K562 (cell line): Measurements from ENCODE around the gene EML1. TPM values are rescaled to one million over a fixed set of nuclear protein-coding genes. Genes with fewer than 3 reads are reported as not detected.

Experiments used
- ATAC-seq: fragments of 200-7000 bp; cut with Tn5 transposase; 3 replicates; pipeline ENCODE4 v1.9.1; 2020; ENCODE audit warnings: moderate library complexity
- BruUV-seq: library from RNA; stranded (reverse); fragments of 400-500 nt; replicated peaks from 2 replicates; lab custom pipeline; 2021; lab: Mats Ljungman, UMichigan
- CTCF ChIA-PET: fragments of 300-600 bp; formaldehyde crosslinking; extraction: SDS; loops from one replicate; lab custom pipeline; 2021; ENCODE audit warnings: low intra/inter-chr PET ratio; lab: Yijun Ruan, JAX
- POLR2A ChIA-PET: fragments of 300-600, 350-650 bp; sonication (Branson Sonifier 250); formaldehyde crosslinking; extraction: SDS; loops from one replicate; lab custom pipeline; 2021; ENCODE audit warnings: antibody characterized with exemption, inconsistent platforms; lab: Yijun Ruan, JAX
- DNase-seq, 4 experiments: peaks; one replicate each; pipeline versions ENCODE4 v3.0.0 to v3.0.0-alpha.2; 2011 to 2018; ENCODE audit warnings: low spot score in 3 of 4, mixed read lengths in 3 of 4; ENCODE audit errors: extremely low read depth in 1 of 4
- FAIRE-seq: peaks from 2 replicates; lab custom pipeline; 2011; peaks lifted over from hg19 to GRCh38; lab: Jason Lieb, UNC
- H2AFZ ChIP-seq: 2 replicates; pipeline ENCODE4 v1.6.0; 2011; ENCODE audit warnings: low read depth, low read length, control low read depth, inconsistent platforms
- H3K27ac ChIP-seq: fragments of 200-600 bp; 3 replicates; pipeline ENCODE4 v1.8.0; 2011; ENCODE audit warnings: low read depth, mild to moderate bottlenecking, control low read depth, inconsistent platforms, low read length, moderate library complexity, mixed read lengths; ENCODE audit errors: extremely low read depth
- H3K27me3 ChIP-seq, 2 experiments: fragments of 300-600 bp in 1 of 2; 2 replicates in 1 of 2; 3 replicates in 1 of 2; pipeline versions ENCODE4 v1.6.0 to v1.8.0; 2011; ENCODE audit warnings: inconsistent platforms in 2 of 2, low read length in 2 of 2, mild to moderate bottlenecking in 1 of 2, mixed read lengths in 1 of 2, moderate library complexity in 1 of 2; ENCODE audit not compliant: control insufficient read depth in 2 of 2, insufficient read depth in 2 of 2
- H3K36me3 ChIP-seq: fragments of 300-600 bp; 3 replicates; pipeline ENCODE4 v1.8.0; 2011; ENCODE audit warnings: mild to moderate bottlenecking, low read length, inconsistent platforms; ENCODE audit not compliant: control insufficient read depth, insufficient read depth
- H3K4me1 ChIP-seq, 2 experiments: fragments of 200-600 bp in 1 of 2; replicated peaks in 1 of 2; 2 replicates in 1 of 2; 3 replicates in 1 of 2; pipeline versions ENCODE4 v1.5.1 to v1.8.0; 2011; ENCODE audit warnings: inconsistent platforms in 2 of 2, low read length in 2 of 2, mild to moderate bottlenecking in 1 of 2, mixed read lengths in 1 of 2, moderate library complexity in 1 of 2; ENCODE audit not compliant: control insufficient read depth in 2 of 2, insufficient read depth in 2 of 2
- H3K4me2 ChIP-seq: 2 replicates; pipeline ENCODE4 v1.6.1; 2011; ENCODE audit warnings: low read length, control low read depth, inconsistent platforms, mixed read lengths; ENCODE audit not compliant: insufficient read depth
- H3K4me3 ChIP-seq: fragments of 200-600 bp; sonication (generic), shearing (Covaris generic); 2 replicates; pipeline ENCODE4 v1.5.1; 2016; ENCODE audit warnings: control low read depth, inconsistent platforms
- H3K79me2 ChIP-seq: fragments of 200-600 bp; 3 replicates; pipeline ENCODE4 v1.8.0; 2011; ENCODE audit warnings: low read length, inconsistent platforms; ENCODE audit not compliant: control insufficient read depth, insufficient read depth
- H3K9ac ChIP-seq, 2 experiments: 2 replicates each; pipeline versions ENCODE4 v1.6.0 to v1.6.1; 2011; ENCODE audit warnings: low read depth in 2 of 2, low read length in 2 of 2, control low read depth in 1 of 2, inconsistent platforms in 1 of 2, mild to moderate bottlenecking in 1 of 2, mixed read lengths in 1 of 2; ENCODE audit not compliant: insufficient read depth in 1 of 2
- H3K9me1 ChIP-seq: one replicate; pipeline ENCODE4 v1.6.0; 2011; ENCODE audit warnings: inconsistent platforms, mild to moderate bottlenecking, low read length, moderate library complexity; ENCODE audit not compliant: control insufficient read depth, insufficient read depth
- H3K9me3 ChIP-seq: replicated peaks from 2 replicates; pipeline ENCODE4 v1.5.1; 2011; ENCODE audit warnings: low read depth, low read length, inconsistent platforms; ENCODE audit not compliant: control insufficient read depth, insufficient read depth
- H4K20me1 ChIP-seq: replicated peaks from 2 replicates; pipeline ENCODE4 v1.6.1; 2011; ENCODE audit warnings: low read length, inconsistent platforms, mixed read lengths; ENCODE audit not compliant: control insufficient read depth, insufficient read depth
- BRD9 ChIP-seq: fragments of 450-650 bp; IDR thresholded peaks from 2 replicates; pipeline ENCODE4 v1.6.1; 2018; ENCODE audit warnings: low read depth; ENCODE audit not compliant: partially characterized antibody
- FOXP1 ChIP-seq: sonication (generic); formaldehyde crosslinking; IDR thresholded peaks from 2 replicates; pipeline ENCODE4 v1.8.0; 2022; ENCODE audit warnings: mild to moderate bottlenecking, missing genetic modification reagents
- JUND ChIP-seq, 2 experiments: IDR thresholded peaks; 2 replicates in 1 of 2; 3 replicates in 1 of 2; pipeline ENCODE4 v1.6.1; 2011; ENCODE audit warnings: borderline replicate concordance in 2 of 2, low read depth in 2 of 2, low read length in 2 of 2, improper control_type of control experiment in 1 of 2, missing biosample characterization in 1 of 2, missing genetic modification characterization in 1 of 2, missing genetic modification reagents in 1 of 2
- PHB2 ChIP-seq: fragments of 450-650 bp; IDR thresholded peaks from 2 replicates; pipeline ENCODE4 v1.6.1; 2017; ENCODE audit warnings: low read depth
- POLR2AphosphoS2 ChIP-seq: IDR thresholded peaks from 2 replicates; pipeline ENCODE4 v1.6.1; 2012; ENCODE audit warnings: low read length, improper control_type of control experiment
- SRF ChIP-seq, 2 experiments: fragments of 250-450, 450-650 bp in 1 of 2; sonication (Bioruptor Pico) in 1 of 2; sonication (generic) in 1 of 2; formaldehyde crosslinking; IDR thresholded peaks; 2 replicates each; pipeline versions ENCODE4 v1.5.0 to v1.5.1; 2020 to 2022; ENCODE audit warnings: mild to moderate bottlenecking in 1 of 2, missing genetic modification reagents in 1 of 2
- SRSF7 ChIP-seq: fragments of 200-400 bp; formaldehyde crosslinking; optimal IDR thresholded peaks from 2 replicates; pipeline ENCODE3; 2017; ENCODE audit warnings: mild to moderate bottlenecking, low read depth, low read length
- TAF15 ChIP-seq: fragments of 200-400 bp; formaldehyde crosslinking; IDR thresholded peaks from 2 replicates; pipeline ENCODE4 v1.6.1; 2017; ENCODE audit warnings: mild to moderate bottlenecking, low read depth, low read length, moderate library complexity
- TCFL5 ChIP-seq: fragments of 250-450 bp; sonication (Bioruptor Pico); conservative IDR thresholded peaks from 2 replicates; pipeline ENCODE4 v1.6.1; 2021; ENCODE audit warnings: mild to moderate bottlenecking, moderate library complexity, matching md5 sums
- ZEB2 ChIP-seq: fragments of 450-650 bp; IDR thresholded peaks from 2 replicates; pipeline ENCODE4 v1.6.1; 2016
- ZNF212 ChIP-seq: fragments of 450-650 bp; formaldehyde crosslinking; IDR thresholded peaks from 2 replicates; pipeline ENCODE4 v1.4.0; 2020; ENCODE audit warnings: mild to moderate bottlenecking
- ZNF644 ChIP-seq: fragments of 200-800 bp; sonication (Bioruptor generic); IDR thresholded peaks from 2 replicates; pipeline ENCODE4 v1.6.1; 2016; ENCODE audit warnings: low read depth, missing genetic modification characterization, missing compliant biosample characterization
- WGBS: fragments of 100-300 bp; shearing (Covaris generic); methylation state at CpG from one replicate; pipeline ENCODE4 v1.1.6; 2016; ENCODE audit warnings: low coverage, mixed read lengths; ENCODE audit not compliant: insufficient coverage; ENCODE audit errors: missing lambda C conversion rate; 5-methylcytosine and 5-hydroxymethylcytosine counted together
- in situ Hi-C: fragments of 300-500 bp; cut with MboI; formaldehyde crosslinking; loops from 4 replicates; pipeline ENCODE4 v1.15.0; 2018; ENCODE audit warnings: inconsistent platforms, mixed read lengths
- intact Hi-C: fragments of 100-400 bp; cut with micrococcal nuclease; formaldehyde crosslinking; loops from 2 replicates; pipeline ENCODE4 v1.14.2; 2022
- polyA plus RNA-seq, 8 experiments: library from polyadenylated mRNA; depleted of rRNA in 4 of 8; stranded (reverse) in 5 of 8; unstranded in 3 of 8; fragments of >200 nt; fragmentation: Nextera tagmentation in 2 of 8; fragmentation: Illumina TruSeq in 1 of 8; extraction: Ambion mirVana in 2 of 8; extraction: Trizol in 1 of 8; gene quantifications; 2 replicates each; pipeline versions ENCODE4 v1.2.1 to v1.2.3, GENCODE V29; 2011 to 2014; ENCODE audit warnings: inconsistent platforms in 1 of 8, missing spikeins in 1 of 8
- total RNA-seq, 7 experiments: library from RNA; depleted of rRNA in 6 of 7; stranded (reverse); fragments of >200 nt in 6 of 7; fragmentation: Illumina TruSeq in 2 of 7; extraction: Trizol in 2 of 7; gene quantifications; 2 replicates each; pipeline versions ENCODE4 v1.2.1 to v1.2.3, GENCODE V29; 2011 to 2021; ENCODE audit warnings: low replicate concordance in 1 of 7
- TF ChIP-seq, protein P1 (sequence below): fragments of 200-400 bp; formaldehyde crosslinking; IDR thresholded peaks from 2 replicates; pipeline ENCODE4 v1.6.1; 2017; ENCODE audit warnings: mild to moderate bottlenecking, low read depth, low read length, moderate library complexity
- TF ChIP-seq, protein P2 (sequence below): fragments of 450-650 bp; IDR thresholded peaks from 2 replicates; pipeline ENCODE4 v1.6.1; 2016; ENCODE audit warnings: borderline replicate concordance

Gene EML1
- total and polyA plus RNA-seq, 9 of the 15 experiments (the other 6 are each of a cell fraction or from before 2014, with no cell fraction given), result 0.01 to 0.35 (median 0.07) TPM; not detected in 2

DNA sequence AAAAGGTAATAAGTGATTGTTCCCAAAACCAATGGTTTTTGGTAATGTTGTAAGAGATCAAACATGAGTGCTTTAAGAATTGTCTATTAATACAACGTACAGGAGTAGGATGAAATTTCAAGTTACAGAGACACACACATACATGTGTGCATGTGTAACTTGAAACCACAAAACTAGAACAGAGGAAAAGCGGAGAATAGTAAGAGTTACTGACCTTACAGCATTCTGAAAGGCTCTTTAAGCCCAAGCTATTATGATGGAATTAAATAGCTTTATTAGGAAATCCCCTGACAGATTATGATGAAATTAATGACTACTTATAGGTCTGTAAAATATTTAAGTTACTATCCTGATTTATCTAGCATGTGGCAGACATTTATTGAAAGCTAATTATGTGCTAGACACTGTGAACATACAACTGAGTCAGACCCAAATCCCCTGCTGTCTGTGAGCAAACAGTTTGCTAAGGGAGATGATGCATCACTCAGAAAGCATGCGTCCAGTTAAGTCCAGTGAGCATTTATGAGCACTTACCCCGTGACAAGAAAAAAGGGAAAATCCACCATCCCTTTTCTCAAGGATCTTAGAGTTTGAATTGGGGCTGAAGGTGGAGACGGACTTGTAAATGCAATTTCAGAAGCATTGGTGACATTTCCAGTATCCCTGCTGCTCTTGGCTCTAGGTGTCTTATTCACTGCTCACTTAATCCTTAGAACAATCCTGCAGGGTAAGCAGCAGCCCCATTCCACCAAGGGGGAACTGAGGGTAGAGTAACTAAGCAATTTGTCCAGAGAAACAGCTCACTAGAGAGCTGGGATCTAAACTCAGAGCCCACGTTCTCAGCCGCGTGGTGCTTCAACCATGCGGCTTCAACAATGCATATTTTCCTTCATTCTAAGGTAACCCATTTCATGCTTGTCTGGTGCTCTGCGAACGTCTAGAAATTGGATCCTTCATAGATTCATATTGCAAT is 117.4 kb downstream of the EML1 start (continued):
- TF ChIP-seq, protein P1, sequence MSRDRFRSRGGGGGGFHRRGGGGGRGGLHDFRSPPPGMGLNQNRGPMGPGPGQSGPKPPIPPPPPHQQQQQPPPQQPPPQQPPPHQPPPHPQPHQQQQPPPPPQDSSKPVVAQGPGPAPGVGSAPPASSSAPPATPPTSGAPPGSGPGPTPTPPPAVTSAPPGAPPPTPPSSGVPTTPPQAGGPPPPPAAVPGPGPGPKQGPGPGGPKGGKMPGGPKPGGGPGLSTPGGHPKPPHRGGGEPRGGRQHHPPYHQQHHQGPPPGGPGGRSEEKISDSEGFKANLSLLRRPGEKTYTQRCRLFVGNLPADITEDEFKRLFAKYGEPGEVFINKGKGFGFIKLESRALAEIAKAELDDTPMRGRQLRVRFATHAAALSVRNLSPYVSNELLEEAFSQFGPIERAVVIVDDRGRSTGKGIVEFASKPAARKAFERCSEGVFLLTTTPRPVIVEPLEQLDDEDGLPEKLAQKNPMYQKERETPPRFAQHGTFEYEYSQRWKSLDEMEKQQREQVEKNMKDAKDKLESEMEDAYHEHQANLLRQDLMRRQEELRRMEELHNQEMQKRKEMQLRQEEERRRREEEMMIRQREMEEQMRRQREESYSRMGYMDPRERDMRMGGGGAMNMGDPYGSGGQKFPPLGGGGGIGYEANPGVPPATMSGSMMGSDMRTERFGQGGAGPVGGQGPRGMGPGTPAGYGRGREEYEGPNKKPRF, result no peak
- no peak for TF ChIP-seq ZNF644 (tag)
- TF ChIP-seq, all 486 proteins: peak for 0

DNA sequence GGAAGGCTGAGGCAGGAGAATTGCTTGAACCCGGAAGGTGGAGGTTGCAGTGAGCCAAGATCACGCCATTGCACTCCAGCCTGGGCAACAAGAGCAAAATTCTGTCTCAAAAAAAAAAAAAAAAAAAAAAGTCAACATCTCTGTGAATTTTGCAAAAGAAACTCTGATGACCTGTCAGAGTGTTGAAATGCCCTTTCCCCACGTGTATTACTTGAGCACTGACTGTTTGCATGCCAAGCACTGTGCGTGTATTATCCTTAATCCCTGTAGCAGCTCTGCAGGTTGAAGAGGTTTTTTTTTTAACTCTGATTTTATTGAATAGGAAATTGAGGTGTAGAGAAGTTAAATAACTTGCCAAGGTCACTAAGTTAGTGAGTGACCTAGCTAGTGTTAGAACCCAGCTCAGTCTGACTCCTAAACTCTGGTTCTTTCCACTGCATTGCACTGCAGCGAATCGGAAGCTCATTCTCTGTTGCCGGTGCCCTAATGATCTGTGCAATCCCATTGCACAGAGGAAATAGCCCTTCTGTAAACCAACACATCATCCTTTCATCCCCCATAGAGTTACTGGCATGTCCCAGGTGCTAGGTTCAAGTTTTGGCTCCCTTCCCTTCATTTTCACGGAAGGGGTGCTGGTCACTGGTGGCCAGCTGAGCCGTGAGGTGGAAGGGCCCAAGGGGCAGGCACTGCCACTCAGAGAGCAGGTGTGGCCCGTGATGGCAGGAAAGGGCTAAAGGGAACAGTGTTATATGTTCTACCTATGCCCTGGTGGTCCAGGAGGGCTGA is 122.3 kb downstream of the EML1 start:
- no peaks in the 10 kb centered on the region for H3K9me3 ChIP-seq
- H3K4me3 ChIP-seq, result no peak overlapping the region
- H2AFZ ChIP-seq, result no peak overlapping the region
- 0% methylated on average over 9 of the region's 10 CpGs for WGBS
- intact Hi-C loops (no loop called here), in situ Hi-C loops (no loop called here)
- no peaks in the 10 kb centered on the region; a peak in 1 of 5 replicates for H3K4me1 ChIP-seq
- H3K4me2 ChIP-seq, result no peak overlapping the region
- peaks cover 2% of the 10 kb centered on the region for H3K9me1 ChIP-seq
- FAIRE-seq (no peak), DNase-seq (no peak), ATAC-seq (no peak)
- H3K9ac ChIP-seq, result no peak overlapping the region
- ChIA-PET CTCF (no interaction called here), POLR2A (interaction anchor here (0.5 to 2.1 kb wide), 2 partner anchors 11 to 16 kb away, joined by 3 to 10 read pairs; no protein-coding TSS in a partner anchor)
- H3K27ac ChIP-seq, result no peak overlapping the region
- no peaks in the 10 kb centered on the region for H4K20me1 ChIP-seq
- no TSS peak for BruUV-seq
- H3K36me3 ChIP-seq, result no peaks in the 10 kb centered on the region
- no peaks in the 10 kb centered on the region for H3K79me2 ChIP-seq
- H3K27me3 ChIP-seq, result peaks cover 13 to 49% of the 10 kb centered on the region in 2 experiments; a peak in 4 of 5 replicates
- no peak for TF ChIP-seq BRD9
- TF ChIP-seq TAF15, result no peak
- TF ChIP-seq POLR2AphosphoS2, result no peak
- no peak for TF ChIP-seq FOXP1 (CRISPR knock-in tag)
- no peak for TF ChIP-seq JUND (IDR thresholded peaks at IDR 0.05; ENCODE audit: borderline replicate concordance, low read depth, low read length)
- TF ChIP-seq JUND (tag; IDR thresholded peaks at IDR 0.05; ENCODE audit: borderline replicate concordance, low read depth, low read length), result no peak
- no peak for TF ChIP-seq ZEB2
- no peak for TF ChIP-seq SRF (CRISPR knock-in tag; IDR thresholded peaks at IDR 0.05)
- no peak for TF ChIP-seq SRSF7
- TF ChIP-seq PHB2, result no peak
- no peak for TF ChIP-seq TCFL5
- no peak for TF ChIP-seq ZNF212 (CRISPR knock-in tag)
- TF ChIP-seq, protein P2, sequence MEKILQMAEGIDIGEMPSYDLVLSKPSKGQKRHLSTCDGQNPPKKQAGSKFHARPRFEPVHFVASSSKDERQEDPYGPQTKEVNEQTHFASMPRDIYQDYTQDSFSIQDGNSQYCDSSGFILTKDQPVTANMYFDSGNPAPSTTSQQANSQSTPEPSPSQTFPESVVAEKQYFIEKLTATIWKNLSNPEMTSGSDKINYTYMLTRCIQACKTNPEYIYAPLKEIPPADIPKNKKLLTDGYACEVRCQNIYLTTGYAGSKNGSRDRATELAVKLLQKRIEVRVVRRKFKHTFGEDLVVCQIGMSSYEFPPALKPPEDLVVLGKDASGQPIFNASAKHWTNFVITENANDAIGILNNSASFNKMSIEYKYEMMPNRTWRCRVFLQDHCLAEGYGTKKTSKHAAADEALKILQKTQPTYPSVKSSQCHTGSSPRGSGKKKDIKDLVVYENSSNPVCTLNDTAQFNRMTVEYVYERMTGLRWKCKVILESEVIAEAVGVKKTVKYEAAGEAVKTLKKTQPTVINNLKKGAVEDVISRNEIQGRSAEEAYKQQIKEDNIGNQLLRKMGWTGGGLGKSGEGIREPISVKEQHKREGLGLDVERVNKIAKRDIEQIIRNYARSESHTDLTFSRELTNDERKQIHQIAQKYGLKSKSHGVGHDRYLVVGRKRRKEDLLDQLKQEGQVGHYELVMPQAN, result no peak
